ENCODE measurements around the gene ABHD10. TPM values are rescaled to one million over a fixed set of nuclear protein-coding genes. Genes with fewer than 3 reads are reported as not detected.

The ABHD10 gene
- total and polyA plus RNA-seq, 10 of the 15 experiments (the other 5 are each of a cell fraction or from before 2014, with no cell fraction given): 12.3 to 51.0 (median 28.9) TPM

DNA sequence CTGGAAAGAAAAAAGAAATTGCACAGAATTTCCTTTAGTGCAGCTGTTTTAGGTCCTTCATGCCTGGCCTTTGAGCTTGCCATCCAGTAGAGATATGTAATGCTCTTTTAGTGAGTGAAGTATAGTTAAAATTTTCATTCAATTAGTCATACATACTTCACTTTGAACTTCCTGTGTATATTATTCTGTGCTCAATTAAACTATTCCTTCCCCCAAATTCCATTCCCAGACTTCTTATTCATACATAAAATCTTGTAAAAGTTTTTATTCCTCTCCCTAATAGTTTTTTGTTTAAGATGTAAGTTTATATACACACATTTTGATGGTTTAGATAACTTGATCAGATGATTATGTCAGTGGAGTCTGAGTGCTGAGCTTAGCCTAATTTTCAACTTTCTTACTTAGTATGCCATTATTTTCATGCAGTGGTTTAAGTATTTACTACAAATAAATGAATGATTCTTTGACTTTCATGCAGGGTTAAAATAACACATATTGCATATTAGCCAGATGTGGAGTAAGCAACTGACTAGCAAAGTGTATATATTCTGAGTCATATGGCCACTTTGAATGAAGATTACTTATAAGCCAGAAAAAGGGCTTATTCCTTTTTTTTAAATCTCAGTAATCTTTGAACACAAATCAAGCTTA, 42.5 kb upstream of the ABHD10 start (continued):
- TF ChIP-seq ATF2 (IDR thresholded peaks at IDR 0.05; ENCODE audit: low read length): no peak
- TF ChIP-seq CHD1 (IDR thresholded peaks at IDR 0.05; ENCODE audit: low read depth, low read length): no peak
- no peak for TF ChIP-seq PAX5 (IDR thresholded peaks at IDR 0.05; ENCODE audit: borderline replicate concordance, low read depth, low read length)
- no peak for TF ChIP-seq MTA2 (IDR thresholded peaks at IDR 0.05; ENCODE audit: low read depth)
- TF ChIP-seq RAD21 (IDR thresholded peaks at IDR 0.05; ENCODE audit: insufficient read depth, low read depth, low read length): no peak
- TF ChIP-seq CHD4 (IDR thresholded peaks at IDR 0.05): no peak
- TF ChIP-seq TBL1XR1 (IDR thresholded peaks at IDR 0.05; ENCODE audit: low read depth, low read length): no peak
- no peak for TF ChIP-seq HSF1 (IDR thresholded peaks at IDR 0.05; ENCODE audit: low read depth, low read length)

- Histone ChIP-seq H3K4me2 (ENCODE audit: control insufficient read depth, insufficient read depth) (no peak overlapping the region), H3K79me2 (ENCODE audit: control insufficient read depth, insufficient read depth, low read length) (no peaks in the 10 kb centered on the region), H3K27me3 (replicated peaks in 1 of 2; ENCODE audit: control insufficient read depth in 2 of 2, insufficient read depth in 2 of 2, low read length in 1 of 2) (no peaks in the 10 kb centered on the region), H4K20me1 (ENCODE audit: control insufficient read depth, insufficient read depth) (no peaks in the 10 kb centered on the region), H3K4me1 (ENCODE audit: control insufficient read depth, insufficient read depth, low read length) (no peaks in the 10 kb centered on the region), H3K27ac (ENCODE audit: control insufficient read depth, insufficient read depth) (no peak overlapping the region), H3K9me3 (replicated peaks; ENCODE audit: control insufficient read depth, insufficient read depth, low read length) (no peaks in the 10 kb centered on the region), H3K9ac (ENCODE audit: control insufficient read depth, insufficient read depth, low read length) (no peak overlapping the region), H3K36me3 (ENCODE audit: control insufficient read depth in 2 of 2, insufficient read depth in 2 of 2, low read length in 1 of 2) (no peaks in the 10 kb centered on the region), H3K4me3 (no peak overlapping the region), H2AFZ (ENCODE audit: control insufficient read depth, low read depth, low read length) (no peak overlapping the region)
- no TSS peak for BruUV-seq (replicated peaks)
- DNase-seq (ENCODE audit: low read depth, low spot score) (no peak), ATAC-seq (no peak), FAIRE-seq (no peak)
- RAD21 ChIA-PET (ENCODE audit: unreplicated experiment): interaction anchor here (1.5 kb wide), 1 partner anchor 77 kb away, joined by 3 read pairs; no protein-coding TSS in a partner anchor
- WGBS (ENCODE audit: insufficient coverage, insufficient replicate concordance, low lambda C conversion rate, missing lambda C conversion rate): 48% methylated on average over 1 of the region's 1 CpG
- in situ Hi-C loops (cut with MboI): no loop called here
- SMC1A ChIA-PET (ENCODE audit: uncharacterized antibody, unreplicated experiment): interaction anchor here (0.5 to 1.3 kb wide), 3 partner anchors 31 to 222 kb away, joined by 3 to 4 read pairs (median 3); no protein-coding TSS in a partner anchor
- intact Hi-C loops (cut with micrococcal nuclease; ENCODE audit: unreplicated experiment): no loop called here
- POLR2A ChIA-PET: interaction anchor here (0.7 kb wide), 1 partner anchor 18 kb away, joined by 3 read pairs; no protein-coding TSS in a partner anchor
- CTCF ChIA-PET: interaction anchor here (0.7 to 1.1 kb wide), 3 partner anchors 10 to 222 kb away, joined by 3 to 4 read pairs (median 3); no protein-coding TSS in a partner anchor
- TF ChIP-seq SMAD5 (IDR thresholded peaks at IDR 0.05; ENCODE audit: low read depth) (no peak), JUND (IDR thresholded peaks at IDR 0.05; ENCODE audit: low read depth, low read length) (no peak), SRF (IDR thresholded peaks at IDR 0.05; ENCODE audit: low read depth in 2 of 2, low read length in 2 of 2) (no peak), SPI1 (IDR thresholded peaks at IDR 0.05; ENCODE audit: borderline replicate concordance, insufficient read depth, low read depth, low read length) (no peak), POLR2AphosphoS2 (IDR thresholded peaks at IDR 0.05; ENCODE audit: low read depth, low read length) (no peak)
- TF ChIP-seq, protein P1, sequence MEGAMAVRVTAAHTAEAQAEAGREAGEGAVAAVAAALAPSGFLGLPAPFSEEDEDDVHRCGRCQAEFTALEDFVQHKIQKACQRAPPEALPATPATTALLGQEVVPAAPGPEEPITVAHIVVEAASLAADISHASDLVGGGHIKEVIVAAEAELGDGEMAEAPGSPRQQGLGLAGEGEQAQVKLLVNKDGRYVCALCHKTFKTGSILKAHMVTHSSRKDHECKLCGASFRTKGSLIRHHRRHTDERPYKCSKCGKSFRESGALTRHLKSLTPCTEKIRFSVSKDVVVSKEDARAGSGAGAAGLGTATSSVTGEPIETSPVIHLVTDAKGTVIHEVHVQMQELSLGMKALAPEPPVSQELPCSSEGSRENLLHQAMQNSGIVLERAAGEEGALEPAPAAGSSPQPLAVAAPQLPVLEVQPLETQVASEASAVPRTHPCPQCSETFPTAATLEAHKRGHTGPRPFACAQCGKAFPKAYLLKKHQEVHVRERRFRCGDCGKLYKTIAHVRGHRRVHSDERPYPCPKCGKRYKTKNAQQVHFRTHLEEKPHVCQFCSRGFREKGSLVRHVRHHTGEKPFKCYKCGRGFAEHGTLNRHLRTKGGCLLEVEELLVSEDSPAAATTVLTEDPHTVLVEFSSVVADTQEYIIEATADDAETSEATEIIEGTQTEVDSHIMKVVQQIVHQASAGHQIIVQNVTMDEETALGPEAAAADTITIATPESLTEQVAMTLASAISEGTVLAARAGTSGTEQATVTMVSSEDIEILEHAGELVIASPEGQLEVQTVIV (IDR thresholded peaks at IDR 0.05; ENCODE audit: borderline replicate concordance, partially characterized antibody): no peak
- TF ChIP-seq, protein P2, sequence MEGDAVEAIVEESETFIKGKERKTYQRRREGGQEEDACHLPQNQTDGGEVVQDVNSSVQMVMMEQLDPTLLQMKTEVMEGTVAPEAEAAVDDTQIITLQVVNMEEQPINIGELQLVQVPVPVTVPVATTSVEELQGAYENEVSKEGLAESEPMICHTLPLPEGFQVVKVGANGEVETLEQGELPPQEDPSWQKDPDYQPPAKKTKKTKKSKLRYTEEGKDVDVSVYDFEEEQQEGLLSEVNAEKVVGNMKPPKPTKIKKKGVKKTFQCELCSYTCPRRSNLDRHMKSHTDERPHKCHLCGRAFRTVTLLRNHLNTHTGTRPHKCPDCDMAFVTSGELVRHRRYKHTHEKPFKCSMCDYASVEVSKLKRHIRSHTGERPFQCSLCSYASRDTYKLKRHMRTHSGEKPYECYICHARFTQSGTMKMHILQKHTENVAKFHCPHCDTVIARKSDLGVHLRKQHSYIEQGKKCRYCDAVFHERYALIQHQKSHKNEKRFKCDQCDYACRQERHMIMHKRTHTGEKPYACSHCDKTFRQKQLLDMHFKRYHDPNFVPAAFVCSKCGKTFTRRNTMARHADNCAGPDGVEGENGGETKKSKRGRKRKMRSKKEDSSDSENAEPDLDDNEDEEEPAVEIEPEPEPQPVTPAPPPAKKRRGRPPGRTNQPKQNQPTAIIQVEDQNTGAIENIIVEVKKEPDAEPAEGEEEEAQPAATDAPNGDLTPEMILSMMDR (IDR thresholded peaks at IDR 0.05 in 2 of 3, conservative IDR thresholded peaks at IDR 0.05 in 1 of 3; ENCODE audit: control insufficient read depth in 2 of 3, extremely low read depth in 1 of 3, insufficient read depth in 1 of 3, low read depth in 3 of 3, low read length in 3 of 3): no peak
Observed at GRCh38 chr3:111936967-111937366, 41.9 kb upstream of the ABHD10 start.

All from GM12878 (cell line).